OCI-LY7 (cell line): ENCODE results near the gene ATF6B.

Source experiments
- EZH2phosphoT487 ChIP-seq: fragments of 200-600 bp; sonication (generic); IDR thresholded peaks from 2 replicates; pipeline ENCODE4 v1.6.1; 2018; ENCODE audit warnings: low read depth, borderline replicate concordance, mild to moderate bottlenecking, mixed run types, antibody characterized with exemption, low read length, moderate library complexity, mixed read lengths
- TF ChIP-seq, protein P1 (sequence below): fragments of 200-600 bp; sonication (generic); conservative IDR thresholded peaks from 2 replicates; pipeline ENCODE4 v1.5.1; 2014; ENCODE audit warnings: mild to moderate bottlenecking, antibody characterized with exemption, low read length, moderate library complexity, mixed read lengths

GRCh38 chr6:32070814-32071543 lies 57.1 kb downstream of the ATF6B start:
- TF ChIP-seq, protein P1, sequence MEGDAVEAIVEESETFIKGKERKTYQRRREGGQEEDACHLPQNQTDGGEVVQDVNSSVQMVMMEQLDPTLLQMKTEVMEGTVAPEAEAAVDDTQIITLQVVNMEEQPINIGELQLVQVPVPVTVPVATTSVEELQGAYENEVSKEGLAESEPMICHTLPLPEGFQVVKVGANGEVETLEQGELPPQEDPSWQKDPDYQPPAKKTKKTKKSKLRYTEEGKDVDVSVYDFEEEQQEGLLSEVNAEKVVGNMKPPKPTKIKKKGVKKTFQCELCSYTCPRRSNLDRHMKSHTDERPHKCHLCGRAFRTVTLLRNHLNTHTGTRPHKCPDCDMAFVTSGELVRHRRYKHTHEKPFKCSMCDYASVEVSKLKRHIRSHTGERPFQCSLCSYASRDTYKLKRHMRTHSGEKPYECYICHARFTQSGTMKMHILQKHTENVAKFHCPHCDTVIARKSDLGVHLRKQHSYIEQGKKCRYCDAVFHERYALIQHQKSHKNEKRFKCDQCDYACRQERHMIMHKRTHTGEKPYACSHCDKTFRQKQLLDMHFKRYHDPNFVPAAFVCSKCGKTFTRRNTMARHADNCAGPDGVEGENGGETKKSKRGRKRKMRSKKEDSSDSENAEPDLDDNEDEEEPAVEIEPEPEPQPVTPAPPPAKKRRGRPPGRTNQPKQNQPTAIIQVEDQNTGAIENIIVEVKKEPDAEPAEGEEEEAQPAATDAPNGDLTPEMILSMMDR: no peak
- TF ChIP-seq EZH2phosphoT487: no peak
